Measurements from ENCODE around the gene BBOF1.

Gene BBOF1

DNA sequence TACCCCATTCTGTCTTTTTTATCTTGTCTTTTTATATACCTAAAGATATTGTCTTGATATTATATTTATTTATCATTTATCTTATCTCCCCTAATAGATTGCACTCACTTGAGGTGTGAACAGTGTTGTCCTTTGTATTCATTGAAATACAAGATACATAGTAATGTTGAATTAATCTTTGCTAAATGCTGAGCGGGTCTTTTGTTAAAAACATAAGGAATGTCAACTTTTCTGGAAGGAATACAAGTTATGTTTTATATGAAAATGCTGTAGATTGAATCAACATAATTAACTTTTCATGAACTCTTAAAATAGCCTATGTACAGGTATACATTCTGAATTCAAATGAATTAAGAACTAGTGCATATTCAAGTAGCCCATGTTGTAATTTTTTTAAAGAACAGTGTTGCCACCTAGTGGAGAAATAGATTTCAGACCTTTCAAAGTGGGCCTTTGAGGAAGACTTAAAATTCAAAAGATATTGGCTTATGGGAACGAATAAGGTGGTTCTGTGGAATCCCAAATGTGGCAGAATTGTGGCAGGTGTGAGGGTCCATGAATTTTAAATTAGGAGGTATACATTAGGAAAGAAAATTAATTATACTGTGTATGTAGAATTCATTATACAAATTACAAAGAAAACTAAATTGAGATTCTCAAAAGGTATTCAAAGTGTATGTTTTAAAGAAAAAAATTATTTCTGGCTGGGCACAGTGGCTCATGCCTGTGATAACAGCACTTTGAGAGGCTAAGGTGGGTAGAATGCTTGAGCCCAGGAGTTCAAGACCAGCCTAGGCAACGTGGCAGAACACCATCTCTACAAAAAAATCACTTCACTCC is 19.1 kb downstream of the BBOF1 start:
- H3K27ac ChIP-seq: no peak overlapping the region
- TF ChIP-seq, protein P1, sequence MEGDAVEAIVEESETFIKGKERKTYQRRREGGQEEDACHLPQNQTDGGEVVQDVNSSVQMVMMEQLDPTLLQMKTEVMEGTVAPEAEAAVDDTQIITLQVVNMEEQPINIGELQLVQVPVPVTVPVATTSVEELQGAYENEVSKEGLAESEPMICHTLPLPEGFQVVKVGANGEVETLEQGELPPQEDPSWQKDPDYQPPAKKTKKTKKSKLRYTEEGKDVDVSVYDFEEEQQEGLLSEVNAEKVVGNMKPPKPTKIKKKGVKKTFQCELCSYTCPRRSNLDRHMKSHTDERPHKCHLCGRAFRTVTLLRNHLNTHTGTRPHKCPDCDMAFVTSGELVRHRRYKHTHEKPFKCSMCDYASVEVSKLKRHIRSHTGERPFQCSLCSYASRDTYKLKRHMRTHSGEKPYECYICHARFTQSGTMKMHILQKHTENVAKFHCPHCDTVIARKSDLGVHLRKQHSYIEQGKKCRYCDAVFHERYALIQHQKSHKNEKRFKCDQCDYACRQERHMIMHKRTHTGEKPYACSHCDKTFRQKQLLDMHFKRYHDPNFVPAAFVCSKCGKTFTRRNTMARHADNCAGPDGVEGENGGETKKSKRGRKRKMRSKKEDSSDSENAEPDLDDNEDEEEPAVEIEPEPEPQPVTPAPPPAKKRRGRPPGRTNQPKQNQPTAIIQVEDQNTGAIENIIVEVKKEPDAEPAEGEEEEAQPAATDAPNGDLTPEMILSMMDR (conservative IDR thresholded peaks at IDR 0.05): peak; percentile 85
- TF ChIP-seq ZFX (IDR thresholded peaks at IDR 0.05): no peak

DNA sequence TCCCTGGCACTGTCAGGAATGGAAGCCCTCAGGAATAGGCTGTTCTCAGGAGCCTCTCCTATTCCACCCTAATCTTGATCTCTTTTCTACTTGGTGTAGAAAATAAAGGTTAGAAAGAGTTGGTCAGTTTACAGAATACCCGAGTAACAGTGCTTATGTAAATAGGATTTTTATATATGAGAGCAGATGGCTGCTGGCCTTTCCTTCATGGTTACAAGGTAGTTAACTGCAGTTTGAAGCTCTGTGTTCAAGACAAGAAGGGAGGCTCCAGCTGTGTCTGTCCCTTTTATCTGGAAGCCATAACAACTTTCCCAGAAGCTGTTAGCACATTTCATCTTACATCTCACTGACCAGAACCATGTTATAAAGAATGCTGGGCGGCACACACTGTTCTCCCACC is 23.1 kb downstream of the BBOF1 start:
- no peak overlapping the region for H3K27ac ChIP-seq
- no peak for TF ChIP-seq ZFX (IDR thresholded peaks at IDR 0.05)
- TF ChIP-seq, protein P1 (conservative IDR thresholded peaks at IDR 0.05): no peak

DNA sequence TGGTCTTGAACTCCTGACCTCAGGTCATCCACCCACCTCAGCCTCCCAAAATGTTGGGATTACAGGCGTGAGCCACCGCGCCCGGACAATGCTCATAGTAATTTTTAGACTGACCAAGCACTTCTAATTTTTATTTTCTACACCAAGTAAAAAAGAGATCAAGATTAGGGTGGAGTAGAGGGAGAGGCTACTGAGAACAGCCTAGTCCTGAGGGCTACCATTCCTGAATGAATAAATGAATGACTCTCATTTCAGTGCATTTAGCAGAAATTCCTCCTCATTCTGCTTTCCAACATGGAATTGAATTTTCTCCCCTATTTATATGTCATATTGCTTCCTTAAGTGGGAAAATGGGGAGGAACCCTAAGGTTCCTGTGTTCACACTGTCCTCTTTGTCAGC is 26.4 kb downstream of the BBOF1 start:
- no peak for TF ChIP-seq ZFX (IDR thresholded peaks at IDR 0.05)
- TF ChIP-seq, protein P1 (conservative IDR thresholded peaks at IDR 0.05): no peak
- H3K27ac ChIP-seq: no peak overlapping the region

DNA sequence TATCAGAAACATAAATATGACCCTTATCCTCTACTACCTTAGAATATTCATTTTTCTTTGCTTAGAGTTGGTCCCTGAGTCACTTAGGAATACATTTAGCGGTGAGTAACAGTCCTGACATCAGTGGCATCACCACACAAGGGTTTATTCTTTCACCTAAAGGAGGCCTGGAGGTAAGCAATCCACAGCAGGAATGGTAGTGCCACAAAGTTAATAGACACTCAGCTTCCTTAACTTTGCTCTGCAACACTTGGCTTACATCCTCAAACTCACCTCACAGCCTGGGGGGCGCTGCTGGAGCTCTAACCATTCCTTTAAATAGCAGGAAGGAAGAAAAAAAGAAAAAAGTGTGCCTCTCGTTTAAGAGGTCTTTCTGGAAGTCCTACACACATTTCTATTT is 29.1 kb downstream of the BBOF1 start:
- H3K27ac ChIP-seq: no peak overlapping the region

DNA sequence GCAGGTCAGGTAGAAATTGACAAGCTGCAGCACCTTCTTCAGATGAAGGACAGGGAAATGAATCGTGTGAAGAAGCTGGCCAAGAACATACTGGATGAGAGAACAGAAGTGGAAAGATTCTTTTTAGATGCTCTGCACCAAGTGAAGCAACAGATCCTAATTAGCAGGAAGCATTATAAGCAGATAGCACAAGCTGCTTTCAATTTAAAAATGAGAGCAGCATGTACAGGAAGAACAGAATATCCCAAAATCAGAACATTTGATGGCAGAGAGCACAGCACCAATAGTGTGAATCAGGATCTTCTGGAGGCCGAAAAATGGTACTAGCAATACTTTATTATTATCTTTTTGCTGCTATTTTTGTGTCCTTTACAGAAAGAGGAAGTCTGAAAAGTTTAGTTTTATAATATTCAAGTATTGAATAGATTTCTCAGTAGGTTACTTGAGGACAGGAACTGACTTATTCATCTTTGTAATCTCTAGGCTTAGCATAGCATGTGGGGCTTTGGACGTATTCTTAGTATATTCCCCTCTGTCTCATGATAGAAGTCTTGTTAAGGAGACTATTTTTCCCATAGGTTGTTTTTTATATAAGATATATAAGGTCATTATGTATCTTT is 30.8 kb downstream of the BBOF1 start:
- H3K27ac ChIP-seq: no peak overlapping the region
- TF ChIP-seq, protein P1 (conservative IDR thresholded peaks at IDR 0.05): no peak
- TF ChIP-seq ZFX (IDR thresholded peaks at IDR 0.05): no peak

More for the DNA sequence above, 29.1 kb downstream of the BBOF1 start:
- TF ChIP-seq, protein P1 (conservative IDR thresholded peaks at IDR 0.05): no peak
- no peak for TF ChIP-seq ZFX (IDR thresholded peaks at IDR 0.05)

DNA sequence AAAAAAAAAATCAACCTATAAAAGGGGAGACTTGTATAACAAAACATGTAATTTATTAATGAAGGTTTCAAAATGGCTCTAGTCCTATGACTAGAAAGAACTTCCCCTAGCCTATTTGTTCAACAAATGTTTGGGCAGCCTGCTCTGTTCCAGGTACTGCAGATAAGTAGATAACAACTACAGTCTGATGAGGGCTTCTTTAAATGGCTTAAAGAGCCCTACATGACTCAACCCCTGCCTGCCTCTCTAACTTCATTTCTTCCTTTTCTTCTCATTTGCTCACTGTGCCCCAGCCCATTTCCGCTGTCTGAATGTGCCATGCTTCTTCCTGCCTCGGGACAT is 43.6 kb downstream of the BBOF1 start:
- no peak for TF ChIP-seq ZFX (IDR thresholded peaks at IDR 0.05)
- TF ChIP-seq, protein P1 (conservative IDR thresholded peaks at IDR 0.05): no peak
- no peak overlapping the region for H3K27ac ChIP-seq

DNA sequence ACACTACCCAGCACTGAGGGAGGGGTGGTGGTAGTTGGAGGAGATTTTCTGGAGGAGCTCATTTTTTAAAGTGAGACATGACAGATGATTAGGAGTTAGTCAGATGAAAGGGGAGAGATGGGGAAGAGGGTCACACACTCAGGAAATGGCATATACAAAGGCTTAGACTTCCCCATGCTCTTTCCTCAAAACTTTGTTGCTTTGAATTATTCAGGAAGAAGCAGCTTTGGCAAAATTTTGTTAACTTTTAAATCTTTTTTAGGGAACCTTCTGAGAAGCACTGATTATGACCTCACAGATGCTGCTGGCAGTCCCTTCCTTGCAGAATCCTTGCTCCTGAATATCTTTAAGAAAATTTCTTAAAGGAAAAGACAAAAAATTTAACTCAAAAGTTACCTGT is 45.3 kb downstream of the BBOF1 start:
- no peak overlapping the region for H3K27ac ChIP-seq
- no peak for TF ChIP-seq ZFX (IDR thresholded peaks at IDR 0.05)
- TF ChIP-seq, protein P1 (conservative IDR thresholded peaks at IDR 0.05): no peak
